Ureter (tissue), 1 donor: ENCODE data around the gene CNTN5. TPM values are rescaled to one million over a fixed set of nuclear protein-coding genes. Genes with fewer than 3 reads are reported as not detected.

Source experiments
- DNase-seq: peaks from one replicate; pipeline ENCODE4 v3.0.0-alpha.2; 2020; ENCODE audit warnings: low spot score
- total RNA-seq: library from RNA; stranded (reverse); gene quantifications from one replicate; pipeline ENCODE4 v1.2.4, GENCODE V29; 2023
- donor health status: DM: yes; HTN: yes; CAD: no.

The CNTN5 gene
- total RNA-seq, 1 donor from 2014 or later: 1.2 TPM

DNA sequence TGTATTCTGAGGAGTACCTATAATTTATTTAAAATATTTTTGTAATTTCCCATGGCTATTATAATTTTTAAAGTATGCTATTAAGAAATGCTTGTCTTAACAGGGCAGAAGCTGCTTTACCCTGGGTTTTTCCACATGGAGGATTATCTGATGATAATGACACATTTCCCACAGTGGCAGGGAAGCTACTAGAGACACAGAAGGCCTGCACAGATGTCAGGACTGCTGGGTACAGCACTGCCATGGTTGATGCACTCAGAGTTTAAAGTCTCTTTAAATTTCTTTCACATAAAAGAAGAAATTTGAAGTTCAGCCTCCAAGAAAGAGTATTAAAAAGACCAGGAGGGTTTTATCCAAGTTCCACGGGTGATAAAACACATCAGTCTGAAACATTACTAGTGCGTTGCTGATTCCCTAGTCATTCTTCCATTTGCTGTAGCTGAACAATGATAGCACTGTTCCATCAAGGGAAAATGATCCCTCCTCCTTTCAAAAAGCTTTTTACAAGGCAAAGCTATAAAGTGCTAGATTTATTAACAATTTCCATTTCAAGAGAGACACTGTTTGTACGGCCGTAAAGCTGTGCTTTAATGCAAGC lies 363.0 kb downstream of the CNTN5 start:
- no peak for DNase-seq

DNA sequence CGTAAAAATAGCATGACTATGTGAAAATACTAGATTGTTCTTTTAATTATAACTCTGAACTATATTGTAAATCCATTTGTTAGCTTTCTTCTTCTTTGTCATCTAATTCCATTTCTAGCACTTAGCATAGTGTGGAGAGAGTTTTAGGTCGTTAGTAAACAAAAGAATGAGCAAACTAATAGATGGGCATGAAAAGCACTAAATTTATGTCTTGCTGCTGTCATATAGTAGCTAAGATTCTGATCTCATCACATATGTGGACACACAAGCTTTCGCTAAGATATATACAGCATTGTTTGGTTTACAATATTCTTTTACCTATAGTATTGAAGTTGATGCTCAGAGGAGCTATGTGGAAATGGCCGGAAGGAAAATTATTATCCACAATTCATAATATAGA lies 370.5 kb downstream of the CNTN5 start:
- no peak for DNase-seq

DNA sequence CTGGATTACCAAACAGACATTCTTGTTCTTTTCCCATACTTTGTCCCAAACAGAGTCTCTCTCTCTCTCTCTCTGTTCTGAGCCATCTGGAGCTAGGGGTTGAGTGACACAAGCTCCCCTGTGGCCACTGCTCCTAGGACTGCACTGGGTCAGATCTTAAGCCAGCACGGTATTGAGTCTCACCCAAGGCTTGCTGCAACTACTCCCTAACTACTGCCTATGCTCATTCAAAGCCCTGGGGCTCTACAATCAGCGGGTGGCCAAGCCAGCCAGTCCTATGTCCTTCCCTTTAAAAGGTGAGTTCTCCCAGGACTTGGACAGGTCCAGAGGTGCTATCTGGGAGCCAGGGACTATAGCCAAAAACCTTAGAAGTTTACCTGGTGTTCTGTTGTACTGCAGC lies 385.6 kb downstream of the CNTN5 start:
- no peak for DNase-seq

DNA sequence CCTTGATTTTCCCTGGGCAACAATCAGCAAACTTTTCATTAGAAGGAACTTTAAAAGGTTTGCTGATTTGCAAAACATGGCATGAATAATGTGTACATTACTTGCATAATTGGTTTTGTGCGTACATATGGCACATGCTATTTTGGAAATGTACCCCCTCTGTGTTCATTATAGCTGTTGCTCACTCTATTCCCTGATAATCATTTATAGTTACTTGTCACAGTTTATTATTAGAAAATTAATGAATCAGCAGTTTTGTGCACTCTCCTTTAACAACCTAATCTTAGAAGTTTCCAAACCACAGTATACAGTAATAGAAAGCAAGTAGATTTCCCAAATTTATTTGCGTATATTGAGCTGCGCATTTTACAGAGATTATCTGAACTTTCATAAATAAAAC lies 389.9 kb downstream of the CNTN5 start:
- no peak for DNase-seq

DNA sequence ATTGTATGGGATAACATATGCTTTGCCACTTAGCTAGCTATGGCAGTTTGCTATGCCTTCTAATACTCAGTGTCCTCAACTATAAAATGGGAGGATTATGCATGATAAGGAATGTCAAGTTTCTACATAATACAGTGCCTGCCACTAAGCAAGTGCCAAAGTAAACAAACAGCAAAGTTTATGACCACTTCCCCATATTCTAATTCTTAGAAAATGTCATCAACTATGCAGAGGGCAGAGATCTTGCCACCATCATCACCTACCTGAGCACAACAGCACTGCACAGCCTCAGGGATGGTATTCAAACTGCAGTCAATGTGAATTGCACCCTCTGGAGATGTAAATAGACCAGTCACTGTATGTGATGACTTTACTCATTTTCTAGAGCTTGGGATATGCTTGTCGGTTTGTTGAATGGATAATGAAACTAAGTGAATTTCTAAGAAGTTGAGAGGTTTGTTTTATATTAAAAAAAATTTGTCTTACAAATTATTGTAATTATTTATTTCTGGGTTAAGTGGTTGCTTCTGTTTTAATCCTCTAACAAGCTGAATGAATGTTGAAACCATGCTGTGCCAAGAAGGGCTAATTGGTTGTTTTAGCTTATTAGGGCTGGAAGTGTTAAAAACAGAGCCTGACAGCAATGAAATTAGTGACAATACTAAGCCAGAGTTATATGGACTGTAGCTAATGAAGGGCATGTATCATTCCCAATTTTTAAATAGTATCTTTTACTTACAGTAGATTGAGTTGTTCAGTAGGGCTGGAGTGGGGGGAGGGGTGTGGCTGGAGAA lies 398.4 kb downstream of the CNTN5 start:
- no peak for DNase-seq

DNA sequence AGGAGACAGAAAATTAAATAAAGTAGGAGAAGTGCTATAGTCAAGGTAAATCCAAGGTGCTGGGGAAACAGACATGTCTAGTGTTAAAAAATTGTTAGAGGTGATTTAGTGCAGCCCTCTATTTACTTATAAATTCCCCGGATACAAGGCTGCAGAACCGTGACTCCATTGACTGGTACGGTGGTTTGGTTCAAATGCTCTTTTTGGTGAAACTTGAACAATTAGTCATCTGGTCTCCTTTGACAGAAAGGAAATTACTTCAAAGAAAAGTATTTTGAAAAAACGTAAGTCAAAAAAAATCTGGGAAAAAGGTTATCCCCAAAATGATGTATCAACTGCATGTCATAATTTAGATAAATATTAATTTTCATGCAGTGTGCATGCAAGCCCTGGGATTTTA lies 399.2 kb downstream of the CNTN5 start:
- no peak for DNase-seq

DNA sequence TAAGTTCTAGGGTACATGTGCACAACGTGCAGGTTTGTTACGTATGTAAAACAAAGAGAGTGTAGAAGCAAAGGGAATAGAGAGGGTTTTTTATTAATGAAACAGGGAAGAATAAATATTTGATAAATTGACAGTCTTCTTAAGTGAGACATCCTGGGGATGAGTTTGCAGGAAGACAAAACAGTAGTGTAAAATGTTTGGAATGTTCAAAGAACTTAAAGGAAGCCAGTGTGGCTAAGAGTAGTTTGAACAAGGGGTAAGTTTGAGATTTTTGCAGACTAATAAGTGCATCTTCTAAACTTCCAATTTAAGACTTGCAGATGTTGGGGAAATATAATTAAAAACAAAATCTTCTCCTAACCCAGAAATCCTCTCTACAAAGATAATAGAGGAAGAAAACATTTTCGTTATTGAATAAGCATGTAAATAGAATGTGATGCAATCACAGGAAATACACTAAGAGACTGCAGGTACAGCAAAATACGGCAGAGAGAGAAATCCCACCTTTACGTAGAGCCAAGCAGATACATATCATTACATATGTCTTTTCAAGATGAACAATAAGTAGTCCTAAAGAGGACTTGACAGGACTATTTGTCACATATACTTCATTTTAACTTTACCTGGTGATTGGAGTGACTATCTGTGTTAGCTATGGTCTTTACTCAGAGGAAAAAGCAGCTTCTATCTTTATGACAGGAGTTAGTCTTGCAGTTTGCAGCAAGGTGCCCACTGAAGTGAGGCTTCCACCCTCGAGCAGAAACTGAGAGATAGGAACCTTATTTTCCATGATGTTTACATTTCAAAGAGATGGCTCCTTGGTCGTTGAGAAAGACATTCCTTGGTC lies 402.1 kb downstream of the CNTN5 start:
- no peak for DNase-seq

DNA sequence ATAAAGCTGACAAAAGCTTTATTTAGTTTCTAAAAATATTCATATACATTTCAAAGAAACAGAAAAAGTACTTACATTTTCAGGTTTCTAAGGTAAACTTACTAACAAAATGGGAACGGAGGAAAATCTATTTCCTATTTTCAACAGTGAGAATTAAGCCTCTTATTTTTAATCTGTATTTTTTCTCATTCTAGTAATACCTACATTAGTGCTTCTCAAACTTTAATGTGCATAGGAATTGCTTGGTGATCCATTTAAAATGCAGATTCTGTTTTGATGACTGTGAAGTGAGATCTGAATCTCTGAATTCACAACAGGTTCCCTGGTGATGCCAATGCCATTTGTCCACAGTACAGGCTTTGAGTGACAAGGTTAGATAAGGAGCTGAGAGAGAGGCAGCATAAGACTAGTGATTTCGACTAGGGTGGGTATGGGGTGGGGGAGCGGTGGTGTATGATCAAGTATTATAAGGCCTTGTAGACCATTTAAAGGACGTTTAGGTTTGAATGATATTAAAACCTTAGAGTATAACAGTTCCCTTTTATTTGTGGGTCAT lies 402.8 kb downstream of the CNTN5 start:
- DNase-seq: no peak

DNA sequence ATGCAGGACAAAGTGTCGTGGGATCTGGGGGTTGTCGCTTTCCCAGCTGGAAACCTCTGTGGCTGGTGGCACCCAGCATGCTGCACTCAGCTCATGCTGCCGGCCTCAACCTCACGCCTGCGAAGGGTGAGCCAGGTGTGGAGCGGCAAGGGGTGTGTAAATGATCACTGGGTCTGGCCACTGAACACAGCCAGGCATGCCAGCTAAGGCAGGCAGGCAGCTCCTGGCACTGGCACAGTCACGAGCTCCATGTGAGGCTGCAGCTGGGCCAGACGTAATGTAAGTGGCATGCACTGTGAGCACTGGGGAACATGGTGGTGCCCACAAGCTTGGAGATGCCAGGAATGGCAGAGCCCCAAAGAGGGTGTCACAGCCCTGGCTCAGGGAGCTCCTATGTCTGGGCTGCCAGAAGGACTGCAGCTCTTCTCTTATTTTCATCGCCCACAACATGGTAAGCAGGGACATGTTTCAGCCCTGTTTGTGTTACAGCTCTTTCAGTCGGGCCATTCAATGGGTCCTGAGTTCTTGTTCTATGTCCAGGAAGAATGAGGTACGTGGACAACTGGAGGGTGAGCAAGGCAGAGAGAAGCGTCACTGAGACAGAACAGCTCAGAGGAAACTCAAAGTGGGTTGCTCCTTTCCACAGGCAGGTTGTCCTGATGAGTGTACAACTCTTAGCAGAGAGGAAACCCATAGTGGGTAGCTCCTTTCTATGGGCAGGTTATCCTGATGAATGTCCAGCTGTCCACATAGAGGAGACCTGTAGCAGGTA lies 403.8 kb downstream of the CNTN5 start:
- DNase-seq: no peak

DNA sequence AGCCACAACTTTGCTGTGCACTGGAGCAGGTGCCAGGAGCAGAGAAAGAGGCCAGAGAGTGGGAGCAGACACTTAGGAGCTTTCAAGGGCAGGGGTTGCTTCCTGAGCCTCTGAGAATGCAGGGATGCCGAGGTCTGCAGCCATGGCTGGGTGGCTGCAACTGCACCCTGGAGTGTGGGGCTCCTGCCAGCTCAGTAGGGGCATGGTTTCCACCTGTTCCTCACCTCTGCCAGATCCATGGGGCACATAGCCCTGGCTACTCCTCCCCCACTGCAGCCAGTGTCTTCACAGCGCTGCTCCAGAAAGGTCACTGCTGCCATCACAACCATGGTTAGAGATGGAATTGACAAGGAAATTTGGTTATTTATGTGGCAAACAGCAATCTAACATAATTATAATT lies 404.8 kb downstream of the CNTN5 start:
- no peak for DNase-seq

DNA sequence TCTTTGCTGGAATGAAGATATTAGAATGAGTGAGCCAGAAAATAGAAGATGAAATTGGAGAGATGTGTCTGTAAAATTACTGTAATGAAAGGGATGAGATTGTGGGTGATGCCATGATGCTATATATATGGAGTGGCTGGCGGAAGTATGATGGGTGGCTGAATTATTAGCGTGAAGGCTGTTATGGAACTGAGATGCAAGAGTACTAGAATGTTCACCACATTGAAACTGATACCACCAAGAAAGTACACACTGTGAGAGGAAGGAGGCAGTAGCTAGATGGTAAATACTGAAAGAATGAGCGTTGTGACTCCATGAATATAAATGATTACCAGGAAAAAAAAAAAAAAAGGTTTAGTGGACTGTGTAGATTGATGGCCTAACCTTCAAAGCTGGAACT lies 411.9 kb downstream of the CNTN5 start:
- no peak for DNase-seq

DNA sequence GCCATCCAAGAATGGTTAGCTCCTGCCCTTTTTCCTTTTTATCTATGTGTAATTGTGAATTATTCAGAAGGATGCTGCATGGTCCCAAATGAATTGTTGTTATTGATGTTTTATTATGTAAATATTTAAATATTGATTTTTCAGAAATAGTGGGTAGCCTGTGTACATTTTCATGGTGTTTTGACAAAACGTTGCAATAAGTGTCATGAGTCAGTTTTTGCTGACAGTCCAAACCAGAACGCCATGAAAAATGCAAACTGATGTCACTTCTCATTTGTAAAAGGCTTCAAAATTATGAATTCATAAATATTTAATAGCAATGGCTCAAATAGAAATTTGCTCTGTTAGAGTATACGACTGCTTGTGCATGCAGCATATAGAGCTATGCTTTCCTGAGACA lies 422.5 kb downstream of the CNTN5 start:
- no peak for DNase-seq

DNA sequence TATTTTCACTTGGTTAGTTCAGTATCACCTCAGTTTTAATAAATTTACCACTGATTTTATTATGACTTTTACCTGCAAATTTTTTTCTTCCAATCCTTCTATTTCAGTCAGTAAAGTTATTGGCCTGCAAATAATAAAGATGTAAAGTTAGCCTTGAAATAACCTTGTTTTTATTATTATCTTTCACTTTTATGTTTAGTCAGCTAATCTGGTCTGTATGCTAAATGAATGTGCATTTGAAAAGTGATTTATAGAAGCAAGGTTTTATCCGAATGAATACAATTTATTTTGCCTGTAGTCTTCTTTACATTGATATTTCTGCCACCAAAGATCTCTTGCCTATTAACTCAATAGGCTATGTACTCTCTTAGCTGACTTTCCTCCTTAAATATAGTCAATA lies 425.7 kb downstream of the CNTN5 start:
- no peak for DNase-seq

DNA sequence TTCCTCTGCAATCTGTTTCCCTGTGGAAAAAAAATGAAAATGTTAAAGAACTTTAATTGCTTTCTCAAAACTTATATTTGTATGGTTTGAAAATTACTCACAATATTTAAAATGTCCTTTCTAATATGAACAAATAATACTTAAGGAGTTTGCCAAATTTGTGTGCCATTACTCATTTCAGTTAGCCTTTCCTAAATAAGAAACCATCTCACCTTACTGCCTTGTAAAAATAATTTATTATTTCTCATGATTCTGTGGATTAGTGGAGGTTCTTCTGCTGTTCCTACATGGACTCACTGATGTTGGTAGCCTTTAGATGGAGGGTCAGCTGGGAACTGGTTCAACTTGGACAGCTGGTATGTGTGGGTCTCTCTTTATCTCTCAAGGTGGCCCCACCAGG lies 428.6 kb downstream of the CNTN5 start:
- no peak for DNase-seq

DNA sequence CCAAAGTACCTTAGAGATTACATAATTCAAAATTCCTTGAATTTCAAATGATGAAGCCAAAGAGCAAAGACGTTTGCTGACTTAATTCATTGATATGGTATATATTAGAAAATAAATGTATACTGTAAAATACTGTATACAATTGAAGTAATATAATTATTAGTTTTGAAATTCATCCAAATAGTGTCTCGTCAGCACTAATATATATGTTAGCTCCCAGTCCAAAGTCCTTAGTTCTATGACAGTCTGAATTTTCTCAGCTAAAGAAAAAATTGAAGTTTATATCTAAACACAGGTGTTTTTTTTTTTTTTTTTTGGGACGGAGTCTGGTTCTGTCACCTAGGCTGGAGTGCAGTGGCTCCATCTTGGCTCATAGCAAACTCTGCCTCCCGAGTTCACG lies 431.3 kb downstream of the CNTN5 start:
- no peak for DNase-seq

DNA sequence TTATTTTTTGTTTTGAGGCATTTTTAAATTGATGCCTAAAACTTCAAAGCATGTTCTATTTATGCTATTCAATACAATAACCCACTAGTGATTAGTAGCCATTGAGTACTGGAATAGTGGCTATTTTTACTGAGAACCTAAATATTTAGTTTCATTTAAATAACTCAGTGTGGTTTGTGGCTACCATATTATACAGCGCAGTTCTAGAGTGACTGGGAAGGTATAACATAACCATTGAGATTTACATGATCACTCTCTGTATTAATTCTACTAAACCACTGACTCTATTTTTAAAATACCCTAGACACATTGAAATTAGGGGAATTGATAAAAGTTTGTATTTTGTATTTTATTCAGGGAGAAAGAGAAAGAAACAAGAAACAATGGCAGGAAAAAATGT lies 441.2 kb downstream of the CNTN5 start:
- no peak for DNase-seq

DNA sequence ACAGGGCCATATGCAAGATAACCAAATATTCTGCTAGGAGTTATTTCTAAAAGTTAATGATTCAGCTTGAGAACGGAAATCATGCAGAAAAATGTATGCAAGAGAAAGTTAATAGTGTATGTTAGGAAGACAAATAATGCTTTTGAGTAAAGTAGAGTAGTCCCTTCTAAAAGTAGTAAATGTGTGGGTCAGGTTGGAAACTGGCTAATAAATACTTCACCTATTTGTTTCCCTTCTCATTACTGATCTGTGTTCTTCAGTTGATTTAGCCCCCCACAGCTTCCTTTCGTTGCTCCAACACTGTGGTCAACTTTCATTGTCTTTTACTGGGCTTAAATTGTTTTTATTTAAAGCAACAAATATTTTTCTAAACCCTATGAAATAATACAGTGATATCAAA lies 444.2 kb downstream of the CNTN5 start:
- DNase-seq: no peak

DNA sequence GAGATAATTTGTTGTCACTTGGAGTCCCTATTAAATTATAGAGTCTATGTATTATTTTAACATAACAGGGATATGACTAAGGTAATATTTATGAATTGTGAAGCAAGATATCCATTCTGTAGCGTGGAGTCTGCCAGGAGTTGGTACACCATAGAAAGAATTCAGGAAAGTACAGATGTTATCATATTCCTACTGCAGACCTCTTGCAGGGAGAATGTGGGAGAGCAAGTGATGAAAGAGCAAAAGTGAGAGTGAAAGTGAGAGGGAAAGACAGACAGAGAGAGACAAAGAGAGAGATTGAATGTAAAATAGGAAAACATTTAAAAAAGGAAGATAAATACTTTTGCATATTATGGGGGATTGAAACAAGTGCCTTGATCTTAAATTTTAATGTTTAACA lies 468.8 kb downstream of the CNTN5 start:
- no peak for DNase-seq

DNA sequence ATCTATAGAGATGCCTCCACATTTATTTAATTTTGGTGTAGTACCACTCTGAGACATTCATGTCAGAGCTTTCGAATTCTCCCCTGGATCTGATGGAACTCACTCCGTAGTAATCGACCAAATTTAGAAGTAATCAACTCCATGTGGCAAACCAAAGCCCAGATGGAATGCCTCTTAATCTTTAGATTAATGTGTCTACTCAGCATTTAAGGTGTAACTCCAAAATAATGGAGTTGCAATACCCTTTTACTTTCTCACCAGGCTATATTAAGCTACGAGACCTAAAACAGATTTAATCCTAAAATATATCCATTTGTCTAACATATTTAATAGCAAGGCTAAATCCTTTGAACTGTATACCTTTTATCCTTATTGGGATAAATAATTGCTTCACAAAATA lies 473.3 kb downstream of the CNTN5 start:
- DNase-seq: no peak

DNA sequence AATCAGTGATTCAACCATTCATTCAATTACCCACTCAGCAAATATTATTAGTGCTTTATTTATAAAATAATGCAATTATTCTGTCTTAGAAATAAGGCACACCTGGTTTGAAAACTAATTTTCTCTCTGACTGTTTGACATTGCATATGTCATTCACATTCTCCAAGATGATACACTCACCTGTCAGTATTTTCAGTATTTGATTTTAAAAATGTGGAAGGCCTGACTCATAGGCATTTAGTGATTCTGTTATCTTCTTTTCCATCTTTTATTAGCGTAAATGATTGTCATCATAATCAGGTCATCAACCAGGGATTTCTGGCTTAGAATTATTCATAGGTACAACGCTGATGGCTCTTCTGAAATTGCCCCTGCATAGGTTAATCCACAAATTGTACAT lies 480.9 kb downstream of the CNTN5 start:
- no peak for DNase-seq

DNA sequence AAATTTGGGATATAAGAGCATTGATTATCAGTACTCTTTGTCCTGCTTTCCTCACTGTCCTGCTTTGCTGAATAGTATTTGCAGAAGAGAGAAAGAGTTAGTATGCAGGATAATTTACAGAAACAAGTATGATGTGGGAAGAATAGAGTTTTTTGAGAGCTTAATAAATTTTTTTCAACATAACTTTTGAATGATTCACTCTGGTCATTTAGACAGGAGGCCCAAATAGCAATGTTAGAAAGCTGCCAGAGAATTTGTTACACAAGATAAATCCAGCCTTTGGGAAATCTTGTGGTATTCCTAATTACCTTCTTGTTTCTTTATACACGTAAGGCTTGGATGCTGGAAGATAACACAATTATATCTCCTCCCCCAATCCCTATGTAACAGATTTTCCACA lies 484.6 kb downstream of the CNTN5 start:
- DNase-seq: no peak

DNA sequence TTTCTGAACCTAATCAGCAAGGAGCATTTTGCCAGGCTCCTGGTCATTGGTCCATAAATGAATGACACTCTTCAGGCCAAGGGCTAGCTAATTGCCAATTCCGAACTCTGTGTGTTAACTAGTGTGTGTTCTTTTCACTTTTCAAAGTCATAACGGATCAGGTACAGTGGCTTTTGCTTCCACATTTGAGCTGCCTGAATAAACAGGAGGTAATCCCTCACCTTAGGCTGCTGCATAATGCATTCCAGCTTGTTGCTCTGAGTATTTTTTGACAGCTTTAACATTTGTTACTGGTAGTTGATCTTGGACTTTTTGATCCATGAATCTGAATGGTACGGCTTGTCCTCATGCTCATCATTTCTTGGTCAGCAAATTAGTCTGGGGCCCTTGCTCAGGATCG lies 485.1 kb downstream of the CNTN5 start:
- no peak for DNase-seq
